ENCODE data around the gene IFI16. TPM values are rescaled to one million over a fixed set of nuclear protein-coding genes. Genes with fewer than 3 reads are reported as not detected.
A peak's percentile ranks its signal among the peaks of the same experiment; 100 is the strongest.

IFI16 gene
- total and polyA plus RNA-seq, 10 of the 15 experiments (the other 5 are each of a cell fraction or from before 2014, with no cell fraction given): 120 to 375 (median 188) TPM

DNA sequence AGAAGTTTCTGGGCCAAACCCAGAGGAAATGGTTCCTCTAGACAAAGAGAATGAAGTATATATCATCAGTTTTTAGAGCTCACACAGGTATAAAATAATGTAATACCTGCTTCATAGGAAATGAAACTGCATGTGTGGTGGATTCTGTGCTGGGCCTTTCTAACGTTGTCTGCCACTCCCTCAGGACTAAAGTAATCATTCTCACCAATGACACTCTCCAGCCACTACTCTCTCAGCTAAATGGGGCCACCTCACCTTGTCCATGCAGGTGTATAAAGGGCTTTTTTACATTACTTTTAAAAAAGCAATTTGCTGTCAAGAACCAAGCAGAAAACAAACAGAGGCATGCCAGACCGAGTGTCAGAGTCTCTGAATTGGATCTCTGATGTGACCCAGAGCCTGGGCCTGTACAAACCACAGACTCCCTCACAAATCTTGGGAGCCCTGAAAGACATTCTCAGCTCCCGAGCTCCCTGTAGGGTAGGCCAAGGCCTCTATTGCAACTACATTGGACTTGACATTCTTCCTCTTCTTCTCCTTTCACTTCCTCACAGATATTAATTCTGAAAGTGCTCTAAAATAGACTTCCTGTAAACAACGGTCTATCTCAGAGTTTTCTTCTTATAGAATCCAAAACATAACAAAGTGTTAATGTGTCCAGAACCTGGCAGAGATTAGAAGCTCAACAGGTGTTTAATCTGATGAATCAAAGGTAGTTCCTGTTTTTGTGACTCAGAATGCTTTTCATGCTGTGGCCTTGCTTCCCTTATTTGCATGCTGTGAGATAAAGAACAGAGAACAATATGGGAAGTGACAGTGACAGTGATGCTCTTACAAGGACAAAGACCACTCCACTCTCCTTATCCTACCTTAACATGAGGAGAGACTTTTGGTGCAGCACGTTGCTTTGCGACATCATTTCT lies 58.3 kb downstream of the IFI16 start (continued):
- TF ChIP-seq WRNIP1 (IDR thresholded peaks at IDR 0.05; ENCODE audit: borderline replicate concordance, low read depth, low read length) (no peak), RB1 (IDR thresholded peaks at IDR 0.05; ENCODE audit: borderline replicate concordance) (no peak), NFIC (IDR thresholded peaks at IDR 0.05; ENCODE audit: low read depth, low read length) (peak; percentile 96), CEBPB (IDR thresholded peaks at IDR 0.05; ENCODE audit: borderline replicate concordance in 1 of 2, low read depth in 2 of 2, low read length in 2 of 2) (peak in 1 of 2 experiments; percentile 89; a peak in 1 of 4 replicates), PAX8 (IDR thresholded peaks at IDR 0.05) (no peak), BACH1 (IDR thresholded peaks at IDR 0.05; ENCODE audit: borderline replicate concordance) (peak; percentile 42; the same call in 1 of the 2 replicates), BCL11A (IDR thresholded peaks at IDR 0.05; ENCODE audit: low read depth, low read length) (peak; percentile 76), ASH2L (IDR thresholded peaks at IDR 0.05; ENCODE audit: borderline replicate concordance, low read depth) (no peak), KDM1A (IDR thresholded peaks at IDR 0.05; ENCODE audit: borderline replicate concordance) (no peak), GABPA (IDR thresholded peaks at IDR 0.05; ENCODE audit: low read depth) (peak; percentile 40; the same call in 1 of the 2 replicates), EP300 (IDR thresholded peaks at IDR 0.05; ENCODE audit: borderline replicate concordance in 1 of 2, control insufficient read depth in 1 of 2, low read depth in 2 of 2, low read length in 2 of 2) (peak; percentile 81 to 95), CHD4 (IDR thresholded peaks at IDR 0.05) (no peak)
- TF ChIP-seq, protein P1, sequence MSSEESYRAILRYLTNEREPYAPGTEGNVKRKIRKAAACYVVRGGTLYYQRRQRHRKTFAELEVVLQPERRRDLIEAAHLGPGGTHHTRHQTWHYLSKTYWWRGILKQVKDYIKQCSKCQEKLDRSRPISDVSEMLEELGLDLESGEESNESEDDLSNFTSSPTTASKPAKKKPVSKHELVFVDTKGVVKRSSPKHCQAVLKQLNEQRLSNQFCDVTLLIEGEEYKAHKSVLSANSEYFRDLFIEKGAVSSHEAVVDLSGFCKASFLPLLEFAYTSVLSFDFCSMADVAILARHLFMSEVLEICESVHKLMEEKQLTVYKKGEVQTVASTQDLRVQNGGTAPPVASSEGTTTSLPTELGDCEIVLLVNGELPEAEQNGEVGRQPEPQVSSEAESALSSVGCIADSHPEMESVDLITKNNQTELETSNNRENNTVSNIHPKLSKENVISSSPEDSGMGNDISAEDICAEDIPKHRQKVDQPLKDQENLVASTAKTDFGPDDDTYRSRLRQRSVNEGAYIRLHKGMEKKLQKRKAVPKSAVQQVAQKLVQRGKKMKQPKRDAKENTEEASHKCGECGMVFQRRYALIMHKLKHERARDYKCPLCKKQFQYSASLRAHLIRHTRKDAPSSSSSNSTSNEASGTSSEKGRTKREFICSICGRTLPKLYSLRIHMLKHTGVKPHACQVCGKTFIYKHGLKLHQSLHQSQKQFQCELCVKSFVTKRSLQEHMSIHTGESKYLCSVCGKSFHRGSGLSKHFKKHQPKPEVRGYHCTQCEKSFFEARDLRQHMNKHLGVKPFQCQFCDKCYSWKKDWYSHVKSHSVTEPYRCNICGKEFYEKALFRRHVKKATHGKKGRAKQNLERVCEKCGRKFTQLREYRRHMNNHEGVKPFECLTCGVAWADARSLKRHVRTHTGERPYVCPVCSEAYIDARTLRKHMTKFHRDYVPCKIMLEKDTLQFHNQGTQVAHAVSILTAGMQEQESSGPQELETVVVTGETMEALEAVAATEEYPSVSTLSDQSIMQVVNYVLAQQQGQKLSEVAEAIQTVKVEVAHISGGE (CRISPR knock-in tag; IDR thresholded peaks at IDR 0.05): no peak
- TF ChIP-seq, protein P2, sequence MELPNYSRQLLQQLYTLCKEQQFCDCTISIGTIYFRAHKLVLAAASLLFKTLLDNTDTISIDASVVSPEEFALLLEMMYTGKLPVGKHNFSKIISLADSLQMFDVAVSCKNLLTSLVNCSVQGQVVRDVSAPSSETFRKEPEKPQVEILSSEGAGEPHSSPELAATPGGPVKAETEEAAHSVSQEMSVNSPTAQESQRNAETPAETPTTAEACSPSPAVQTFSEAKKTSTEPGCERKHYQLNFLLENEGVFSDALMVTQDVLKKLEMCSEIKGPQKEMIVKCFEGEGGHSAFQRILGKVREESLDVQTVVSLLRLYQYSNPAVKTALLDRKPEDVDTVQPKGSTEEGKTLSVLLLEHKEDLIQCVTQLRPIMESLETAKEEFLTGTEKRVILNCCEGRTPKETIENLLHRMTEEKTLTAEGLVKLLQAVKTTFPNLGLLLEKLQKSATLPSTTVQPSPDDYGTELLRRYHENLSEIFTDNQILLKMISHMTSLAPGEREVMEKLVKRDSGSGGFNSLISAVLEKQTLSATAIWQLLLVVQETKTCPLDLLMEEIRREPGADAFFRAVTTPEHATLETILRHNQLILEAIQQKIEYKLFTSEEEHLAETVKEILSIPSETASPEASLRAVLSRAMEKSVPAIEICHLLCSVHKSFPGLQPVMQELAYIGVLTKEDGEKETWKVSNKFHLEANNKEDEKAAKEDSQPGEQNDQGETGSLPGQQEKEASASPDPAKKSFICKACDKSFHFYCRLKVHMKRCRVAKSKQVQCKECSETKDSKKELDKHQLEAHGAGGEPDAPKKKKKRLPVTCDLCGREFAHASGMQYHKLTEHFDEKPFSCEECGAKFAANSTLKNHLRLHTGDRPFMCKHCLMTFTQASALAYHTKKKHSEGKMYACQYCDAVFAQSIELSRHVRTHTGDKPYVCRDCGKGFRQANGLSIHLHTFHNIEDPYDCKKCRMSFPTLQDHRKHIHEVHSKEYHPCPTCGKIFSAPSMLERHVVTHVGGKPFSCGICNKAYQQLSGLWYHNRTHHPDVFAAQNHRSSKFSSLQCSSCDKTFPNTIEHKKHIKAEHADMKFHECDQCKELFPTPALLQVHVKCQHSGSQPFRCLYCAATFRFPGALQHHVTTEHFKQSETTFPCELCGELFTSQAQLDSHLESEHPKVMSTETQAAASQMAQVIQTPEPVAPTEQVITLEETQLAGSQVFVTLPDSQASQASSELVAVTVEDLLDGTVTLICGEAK (IDR thresholded peaks at IDR 0.05; ENCODE audit: borderline replicate concordance): no peak
- TF ChIP-seq, protein P3, sequence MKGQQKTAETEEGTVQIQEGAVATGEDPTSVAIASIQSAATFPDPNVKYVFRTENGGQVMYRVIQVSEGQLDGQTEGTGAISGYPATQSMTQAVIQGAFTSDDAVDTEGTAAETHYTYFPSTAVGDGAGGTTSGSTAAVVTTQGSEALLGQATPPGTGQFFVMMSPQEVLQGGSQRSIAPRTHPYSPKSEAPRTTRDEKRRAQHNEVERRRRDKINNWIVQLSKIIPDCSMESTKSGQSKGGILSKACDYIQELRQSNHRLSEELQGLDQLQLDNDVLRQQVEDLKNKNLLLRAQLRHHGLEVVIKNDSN (IDR thresholded peaks at IDR 0.05; ENCODE audit: borderline replicate concordance, extremely low read length, insufficient read depth, low read depth, low read length): no peak
- TF ChIP-seq, protein P4, sequence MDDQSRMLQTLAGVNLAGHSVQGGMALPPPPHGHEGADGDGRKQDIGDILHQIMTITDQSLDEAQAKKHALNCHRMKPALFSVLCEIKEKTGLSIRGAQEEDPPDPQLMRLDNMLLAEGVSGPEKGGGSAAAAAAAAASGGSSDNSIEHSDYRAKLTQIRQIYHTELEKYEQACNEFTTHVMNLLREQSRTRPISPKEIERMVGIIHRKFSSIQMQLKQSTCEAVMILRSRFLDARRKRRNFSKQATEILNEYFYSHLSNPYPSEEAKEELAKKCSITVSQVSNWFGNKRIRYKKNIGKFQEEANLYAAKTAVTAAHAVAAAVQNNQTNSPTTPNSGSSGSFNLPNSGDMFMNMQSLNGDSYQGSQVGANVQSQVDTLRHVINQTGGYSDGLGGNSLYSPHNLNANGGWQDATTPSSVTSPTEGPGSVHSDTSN (IDR thresholded peaks at IDR 0.05; ENCODE audit: insufficient replicate concordance, low read depth, low read length): no peak
